ENCODE results near the gene STK32C.

DNA sequence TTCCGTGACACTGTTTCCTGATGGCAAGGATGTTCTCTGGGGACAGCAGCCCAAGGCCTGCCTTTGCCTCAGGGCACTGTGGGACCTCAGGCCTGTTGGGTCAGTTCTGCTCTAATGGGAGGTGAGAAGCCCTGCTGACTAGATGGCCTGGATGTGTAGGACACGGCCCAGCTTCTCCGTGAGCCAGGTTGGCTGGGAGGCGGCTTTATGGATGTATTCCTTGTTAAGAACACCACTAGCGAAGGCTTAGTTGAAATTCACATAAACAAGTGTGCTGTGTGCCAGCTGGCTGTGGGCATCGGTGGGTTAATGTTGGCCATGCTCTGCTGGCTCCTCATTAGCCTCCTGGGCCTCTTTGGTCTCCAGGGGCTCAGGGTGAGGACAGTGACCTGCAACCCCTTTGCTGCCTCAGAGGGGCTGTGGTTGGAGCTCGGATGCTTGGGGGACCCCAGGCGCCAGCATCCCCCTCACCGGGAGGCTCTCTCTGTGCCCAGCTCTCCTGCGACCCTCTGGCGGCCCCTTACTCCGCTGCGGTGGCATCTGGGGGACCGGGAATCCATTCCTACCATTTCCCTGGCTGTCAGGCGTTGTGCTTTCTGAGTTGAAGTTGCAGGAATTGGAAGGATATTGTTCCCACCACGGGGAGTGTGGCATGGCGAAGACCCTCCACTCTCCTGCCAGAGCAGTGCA, 143.8 kb downstream of the STK32C start:
- TF ChIP-seq, protein P1, sequence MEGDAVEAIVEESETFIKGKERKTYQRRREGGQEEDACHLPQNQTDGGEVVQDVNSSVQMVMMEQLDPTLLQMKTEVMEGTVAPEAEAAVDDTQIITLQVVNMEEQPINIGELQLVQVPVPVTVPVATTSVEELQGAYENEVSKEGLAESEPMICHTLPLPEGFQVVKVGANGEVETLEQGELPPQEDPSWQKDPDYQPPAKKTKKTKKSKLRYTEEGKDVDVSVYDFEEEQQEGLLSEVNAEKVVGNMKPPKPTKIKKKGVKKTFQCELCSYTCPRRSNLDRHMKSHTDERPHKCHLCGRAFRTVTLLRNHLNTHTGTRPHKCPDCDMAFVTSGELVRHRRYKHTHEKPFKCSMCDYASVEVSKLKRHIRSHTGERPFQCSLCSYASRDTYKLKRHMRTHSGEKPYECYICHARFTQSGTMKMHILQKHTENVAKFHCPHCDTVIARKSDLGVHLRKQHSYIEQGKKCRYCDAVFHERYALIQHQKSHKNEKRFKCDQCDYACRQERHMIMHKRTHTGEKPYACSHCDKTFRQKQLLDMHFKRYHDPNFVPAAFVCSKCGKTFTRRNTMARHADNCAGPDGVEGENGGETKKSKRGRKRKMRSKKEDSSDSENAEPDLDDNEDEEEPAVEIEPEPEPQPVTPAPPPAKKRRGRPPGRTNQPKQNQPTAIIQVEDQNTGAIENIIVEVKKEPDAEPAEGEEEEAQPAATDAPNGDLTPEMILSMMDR (IDR thresholded peaks at IDR 0.05 in 4 of 5, conservative IDR thresholded peaks at IDR 0.05 in 1 of 5): no peak
- no peak for TF ChIP-seq POLR2A (IDR thresholded peaks at IDR 0.05)

Data from gastrocnemius medialis (tissue), 4 donors.